H9 (cell line): ENCODE measurements around the gene ANO2. TPM values are rescaled to one million over a fixed set of nuclear protein-coding genes. Genes with fewer than 3 reads are reported as not detected.

Experiments used
- DNase-seq: peaks from one replicate; pipeline ENCODE4 v3.0.0-alpha.2; 2017
- H2AFZ ChIP-seq: one replicate; pipeline ENCODE4 v1.6.1; 2013; ENCODE audit warnings: mild to moderate bottlenecking, low read length, control low read depth, moderate library complexity
- H2AK5ac ChIP-seq: 2 replicates; pipeline ENCODE4 v1.6.1; 2013; ENCODE audit warnings: low read length, control low read depth, mixed read lengths; ENCODE audit not compliant: insufficient read length
- H2BK120ac ChIP-seq: one replicate; pipeline ENCODE4 v1.6.1; 2013; ENCODE audit warnings: low read depth, mild to moderate bottlenecking, low read length, control low read depth, inconsistent platforms; ENCODE audit not compliant: poor library complexity, severe bottlenecking
- H2BK12ac ChIP-seq: 2 replicates; pipeline ENCODE4 v1.6.1; 2013; ENCODE audit warnings: low read length, control low read depth, mixed read lengths, low read depth; ENCODE audit not compliant: insufficient read length
- H2BK15ac ChIP-seq: 2 replicates; pipeline ENCODE4 v1.6.1; 2013; ENCODE audit warnings: low read depth, low read length, control low read depth
- H2BK20ac ChIP-seq: one replicate; pipeline ENCODE4 v1.6.1; 2013; ENCODE audit warnings: low read depth, mild to moderate bottlenecking, low read length, control low read depth, inconsistent platforms; ENCODE audit not compliant: poor library complexity, severe bottlenecking
- H2BK5ac ChIP-seq: 2 replicates; pipeline ENCODE4 v1.6.1; 2013; ENCODE audit warnings: low read length, control low read depth, mixed read lengths; ENCODE audit not compliant: insufficient read length
- H3K14ac ChIP-seq: 2 replicates; pipeline ENCODE4 v1.6.1; 2013; ENCODE audit warnings: low read length, control low read depth; ENCODE audit not compliant: insufficient read depth
- H3K18ac ChIP-seq: 2 replicates; pipeline ENCODE4 v1.6.1; 2013; ENCODE audit warnings: low read depth, mild to moderate bottlenecking, mixed read lengths, low read length, control low read depth; ENCODE audit not compliant: insufficient read length
- H3K23ac ChIP-seq: 2 replicates; pipeline ENCODE4 v1.6.1; 2013; ENCODE audit warnings: low read length, control low read depth, mixed read lengths, low read depth; ENCODE audit not compliant: insufficient read length
- H3K23me2 ChIP-seq: 2 replicates; pipeline ENCODE4 v1.6.1; 2013; ENCODE audit warnings: low read depth, mild to moderate bottlenecking, mixed read lengths, low read length, control low read depth; ENCODE audit not compliant: insufficient read length, poor library complexity, severe bottlenecking
- H3K27ac ChIP-seq: 2 replicates; pipeline ENCODE4 v1.5.1; 2013; ENCODE audit warnings: low read length, control low read depth, mixed read lengths, low read depth; ENCODE audit not compliant: insufficient read length
- H3K27me3 ChIP-seq: 2 replicates; pipeline ENCODE4 v1.6.1; 2013; ENCODE audit warnings: low read length, control low read depth, inconsistent platforms; ENCODE audit not compliant: insufficient read depth
- H3K4ac ChIP-seq: 2 replicates; pipeline ENCODE4 v1.6.1; 2013; ENCODE audit warnings: low read depth, mild to moderate bottlenecking, control low read depth, inconsistent platforms, low read length, moderate library complexity
- H3K4me1 ChIP-seq: 2 replicates; pipeline ENCODE4 v1.6.1; 2013; ENCODE audit warnings: low read length, control low read depth, inconsistent platforms; ENCODE audit not compliant: insufficient read depth
- H3K4me2 ChIP-seq: 2 replicates; pipeline ENCODE4 v1.6.1; 2013; ENCODE audit warnings: low read length, control low read depth, mixed read lengths; ENCODE audit not compliant: insufficient read length, insufficient read depth
- H3K56ac ChIP-seq: 2 replicates; pipeline ENCODE4 v1.6.1; 2013; ENCODE audit warnings: low read depth, mild to moderate bottlenecking, mixed read lengths, low read length, control low read depth; ENCODE audit not compliant: insufficient read length
- H3K79me1 ChIP-seq: 2 replicates; pipeline ENCODE4 v1.6.1; 2013; ENCODE audit warnings: low read depth, mild to moderate bottlenecking, moderate library complexity, low read length, control low read depth, inconsistent platforms; ENCODE audit not compliant: insufficient read depth, poor library complexity, severe bottlenecking
- H3K79me2 ChIP-seq: 2 replicates; pipeline ENCODE4 v1.6.1; 2013; ENCODE audit warnings: low read length, control low read depth, inconsistent platforms; ENCODE audit not compliant: insufficient read depth
- H3K9ac ChIP-seq: 2 replicates; pipeline ENCODE4 v1.6.1; 2013; ENCODE audit warnings: low read length, control low read depth, mixed read lengths; ENCODE audit not compliant: insufficient read length; ENCODE audit errors: extremely low read depth
- H3K9me3 ChIP-seq: one replicate; pipeline ENCODE4 v1.6.1; 2013; ENCODE audit warnings: low read depth, low read length, inconsistent platforms; ENCODE audit not compliant: control insufficient read depth
- H3T11ph ChIP-seq: one replicate; pipeline ENCODE4 v1.6.1; 2013; ENCODE audit warnings: mild to moderate bottlenecking, low read length, control low read depth, inconsistent platforms
- H4K20me1 ChIP-seq: one replicate; pipeline ENCODE4 v1.6.1; 2013; ENCODE audit not compliant: control insufficient read depth, insufficient read length, insufficient read depth
- H4K5ac ChIP-seq: 2 replicates; pipeline ENCODE4 v1.6.1; 2013; ENCODE audit warnings: low read depth, mild to moderate bottlenecking, mixed read lengths, low read length, control low read depth; ENCODE audit not compliant: insufficient read length
- H4K8ac ChIP-seq: replicated peaks from 2 replicates; pipeline ENCODE4 v1.6.1; 2013; ENCODE audit warnings: low read length, control low read depth, mixed read lengths, low read depth; ENCODE audit not compliant: insufficient read length
- H4K91ac ChIP-seq: 2 replicates; pipeline ENCODE4 v1.6.1; 2013; ENCODE audit warnings: low read depth, mild to moderate bottlenecking, moderate library complexity, mixed read lengths, low read length, control low read depth; ENCODE audit not compliant: insufficient read length
- H3K27ac Mint-ChIP-seq, 3 experiments: 2 replicates in 2 of 3; 3 replicates in 1 of 3; pipeline ENCODE4 v1.8.0; 2020 to 2021; ENCODE audit warnings: mixed read lengths in 3 of 3, mild to moderate bottlenecking in 1 of 3, moderate library complexity in 1 of 3
- H3K27me3 Mint-ChIP-seq: 2 replicates; pipeline ENCODE4 v1.8.0; 2021; ENCODE audit warnings: low read depth, mild to moderate bottlenecking, moderate library complexity, mixed read lengths
- H3K36me3 Mint-ChIP-seq, 3 experiments: 2 replicates in 2 of 3; 3 replicates in 1 of 3; pipeline ENCODE4 v1.8.0; 2020 to 2021; ENCODE audit warnings: low read depth in 3 of 3, mixed read lengths in 3 of 3; ENCODE audit not compliant: insufficient read depth in 1 of 3
- H3K4me1 Mint-ChIP-seq, 2 experiments: 2 replicates each; pipeline ENCODE4 v1.8.0; 2020; ENCODE audit warnings: mixed read lengths in 2 of 2
- H3K4me3 Mint-ChIP-seq, 2 experiments: 2 replicates in 1 of 2; 3 replicates in 1 of 2; pipeline ENCODE4 v1.8.0; 2020 to 2021; ENCODE audit warnings: mild to moderate bottlenecking in 2 of 2, mixed read lengths in 2 of 2, moderate library complexity in 1 of 2
- H3K9me3 Mint-ChIP-seq, 2 experiments: 2 replicates in 1 of 2; 3 replicates in 1 of 2; pipeline ENCODE4 v1.8.0; 2020; ENCODE audit warnings: mild to moderate bottlenecking in 2 of 2, mixed read lengths in 2 of 2, moderate library complexity in 1 of 2
- CTCF ChIP-seq: fragments of 200-600 bp; sonication (generic); conservative IDR thresholded peaks from 3 replicates; pipeline ENCODE4 v1.8.0; 2021; ENCODE audit warnings: antibody characterized with exemption, mild to moderate bottlenecking
- WGBS: extraction: QIAGEN DNeasy Blood & Tissue Kit; methylation state at CpG from one replicate; pipeline ENCODE4 v1.1.7; 2013; ENCODE audit warnings: missing lambda C conversion rate, low lambda C conversion rate, mixed read lengths; ENCODE audit not compliant: insufficient read length; ENCODE audit errors: extremely low coverage; 5-methylcytosine and 5-hydroxymethylcytosine counted together
- total RNA-seq: library from RNA; stranded (reverse); gene quantifications from 2 replicates; pipeline ENCODE4 v1.2.1, GENCODE V29; 2021

The ANO2 gene
- total RNA-seq, 1 experiment from 2014 or later: 3.8 TPM

GRCh38 chr12:5684989-5685388 lies 260.1 kb downstream of the ANO2 start:
- no peaks in the 10 kb centered on the region for H3K27me3 ChIP-seq
- Mint-ChIP-seq H3K4me1 (0 out of 4 replicates have a peak, but pooled peaks cover 0 to 2% of the 10 kb centered on the region in 2 experiments), H3K27me3 (peaks cover 4% of the 10 kb centered on the region), H3K4me3 (no peak overlapping the region), H3K27ac (no peak overlapping the region; a peak in 1 of 7 replicates), H3K9me3 (no peaks in the 10 kb centered on the region), H3K36me3 (no peaks in the 10 kb centered on the region)
- no peak overlapping the region for H4K8ac ChIP-seq
- no peaks in the 10 kb centered on the region for H3K23me2 ChIP-seq
- H3K9ac ChIP-seq: no peak overlapping the region
- no peak overlapping the region for H3K23ac ChIP-seq
- H4K20me1 ChIP-seq: no peaks in the 10 kb centered on the region
- no peak overlapping the region for H3T11ph ChIP-seq
- no peak overlapping the region for H3K18ac ChIP-seq
- H3K14ac ChIP-seq: no peak overlapping the region; the same call in 1 of the 2 replicates
- no peak overlapping the region for H4K91ac ChIP-seq
- no peaks in the 10 kb centered on the region for H3K9me3 ChIP-seq
- no peak overlapping the region for H3K4me2 ChIP-seq
- DNase-seq: no peak
- WGBS: no CpG with 5 or more reads among the region's 2 CpGs
- H3K79me1 ChIP-seq: no peaks in the 10 kb centered on the region
- no peak overlapping the region for H2BK12ac ChIP-seq
- H2BK15ac ChIP-seq: no peak overlapping the region
- H4K5ac ChIP-seq: no peak overlapping the region
- no peak overlapping the region for H2BK120ac ChIP-seq
- H3K56ac ChIP-seq: no peak overlapping the region
- H3K4me1 ChIP-seq: no peaks in the 10 kb centered on the region
- H3K79me2 ChIP-seq: no peaks in the 10 kb centered on the region
- no peak for TF ChIP-seq CTCF
- no peak overlapping the region for H2BK5ac ChIP-seq
- no peak overlapping the region for H3K27ac ChIP-seq
- no peak overlapping the region for H2AFZ ChIP-seq
- H2AK5ac ChIP-seq: no peak overlapping the region
- H2BK20ac ChIP-seq: no peak overlapping the region
- H3K4ac ChIP-seq: no peak overlapping the region
